NOMO-1 treated with DMSO at 0.1 percent for 48 hours (cell line): ENCODE data around the gene GLS2.
"Not testable (repeated sequence)": the region's sequence is repeated elsewhere in the genome, so short reads cannot be mapped to it uniquely, and the experiment has no call there.

Experiments
- DNase-seq: peaks from one replicate; lab custom pipeline; 2025; ENCODE audit not compliant: unreplicated experiment; lab: John Stamatoyannopoulos, UW

GLS2 gene

DNA sequence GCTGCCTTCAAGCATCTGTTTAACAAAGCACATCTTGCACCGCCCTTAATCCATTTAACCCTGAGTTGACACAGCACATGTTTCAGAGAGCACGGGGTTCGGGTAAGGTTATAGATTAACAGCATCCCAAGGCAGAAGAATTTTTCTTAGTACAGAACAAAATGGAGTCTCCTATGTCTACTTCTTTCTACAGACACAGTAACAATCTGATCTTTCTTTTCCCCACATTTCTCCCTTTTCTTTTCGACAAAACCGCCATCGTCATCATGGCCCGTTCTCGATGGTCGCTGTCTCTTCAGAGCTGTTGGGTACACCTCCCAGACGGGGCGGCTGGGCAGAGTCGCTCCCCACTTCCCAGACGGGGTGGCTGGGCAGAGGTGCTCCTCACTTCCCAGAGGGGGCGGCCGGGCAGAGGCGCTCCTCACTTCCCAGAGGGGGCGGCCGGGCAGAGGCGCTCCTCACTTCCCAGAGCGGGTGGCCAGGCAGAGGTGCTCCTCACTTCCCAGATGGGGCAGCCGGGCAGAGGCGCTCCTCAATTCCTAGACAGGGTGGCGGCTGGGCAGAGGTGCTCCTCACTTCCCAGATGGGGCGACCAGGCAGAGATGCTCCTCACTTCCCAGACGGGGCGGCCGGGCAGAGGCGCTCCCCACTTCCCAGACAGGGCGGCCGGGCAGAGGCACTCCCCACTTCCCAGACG lies 5.6 kb upstream of the GLS2 start:
- not testable (repeated sequence) for DNase-seq

DNA sequence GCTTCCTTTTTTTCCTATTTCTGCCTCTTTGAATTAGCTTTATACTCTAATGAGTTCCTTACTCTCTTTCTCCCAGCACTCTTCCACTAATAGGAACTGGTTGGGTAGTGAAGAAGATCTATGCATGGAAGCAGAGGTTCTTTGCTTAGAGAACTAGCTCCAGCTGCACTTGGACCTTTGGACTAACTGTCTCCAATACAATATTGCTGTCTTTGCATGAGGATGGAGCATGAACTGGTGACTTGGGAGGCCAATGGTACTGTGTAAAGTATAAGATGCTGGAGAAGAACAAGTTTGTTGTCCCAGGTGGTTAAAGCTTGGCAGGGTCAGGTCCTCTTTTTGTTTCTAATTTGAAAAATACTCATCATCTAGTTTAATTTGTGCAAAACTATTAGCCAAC lies 2.4 kb upstream of the GLS2 start:
- DNase-seq = no peak

DNA sequence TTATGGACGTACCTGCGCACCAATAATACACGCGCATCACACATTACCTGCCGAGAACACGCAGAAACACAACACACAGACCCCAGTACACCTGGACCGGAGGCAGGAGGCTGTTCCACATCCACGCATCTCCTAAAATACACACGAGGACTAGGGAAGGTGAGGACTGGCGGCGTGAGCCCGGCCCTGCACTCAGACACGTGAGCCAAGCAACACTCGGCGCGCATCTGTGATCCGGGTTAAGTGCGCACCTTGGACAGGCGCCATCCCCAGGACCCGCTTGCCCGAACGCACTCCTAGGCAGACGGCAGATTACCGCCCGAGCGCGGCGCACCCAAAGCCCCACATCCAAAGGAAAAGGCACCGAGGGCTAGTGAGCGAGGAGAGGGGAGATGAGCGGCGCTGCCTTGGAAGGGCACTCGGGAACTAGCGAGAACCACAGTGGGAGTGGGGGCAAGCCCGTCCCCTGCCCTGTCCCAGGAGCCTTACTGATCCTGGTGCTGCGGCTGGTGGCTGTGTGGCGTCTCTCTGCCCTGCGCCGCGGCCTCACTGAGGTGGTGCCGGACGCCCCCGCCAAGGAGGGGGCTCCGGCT lies 417 bp downstream of the GLS2 start:
- DNase-seq = no peak

GRCh38 chr12:56486694-56487093 lies 1.3 kb downstream of the GLS2 start:
- no peak for DNase-seq

DNA sequence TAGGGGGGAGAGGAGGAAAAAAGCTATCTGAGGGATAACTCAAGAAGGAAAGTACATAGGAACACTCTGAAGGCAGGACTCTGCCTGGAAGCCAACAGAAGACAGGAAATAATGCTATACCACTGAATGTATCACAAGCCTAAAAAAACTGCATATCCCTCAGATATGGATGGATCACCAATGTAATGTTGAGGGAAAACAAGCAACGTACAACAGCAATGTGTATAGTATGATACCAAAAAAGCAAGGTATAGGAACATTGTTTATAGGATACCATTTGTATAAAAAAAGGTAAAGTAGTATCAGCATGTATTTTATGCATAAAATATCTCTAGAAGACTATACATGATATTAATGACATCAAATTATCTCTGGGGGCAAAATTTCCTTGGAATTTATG lies 3.4 kb downstream of the GLS2 start:
- no peak for DNase-seq

GRCh38 chr12:56479625-56480024 lies 8.3 kb downstream of the GLS2 start:
- no peak for DNase-seq

- DNase-seq = no peak
These were observed 10.3 kb downstream of the GLS2 start for GRCh38 chr12:56477521-56478225.

DNA sequence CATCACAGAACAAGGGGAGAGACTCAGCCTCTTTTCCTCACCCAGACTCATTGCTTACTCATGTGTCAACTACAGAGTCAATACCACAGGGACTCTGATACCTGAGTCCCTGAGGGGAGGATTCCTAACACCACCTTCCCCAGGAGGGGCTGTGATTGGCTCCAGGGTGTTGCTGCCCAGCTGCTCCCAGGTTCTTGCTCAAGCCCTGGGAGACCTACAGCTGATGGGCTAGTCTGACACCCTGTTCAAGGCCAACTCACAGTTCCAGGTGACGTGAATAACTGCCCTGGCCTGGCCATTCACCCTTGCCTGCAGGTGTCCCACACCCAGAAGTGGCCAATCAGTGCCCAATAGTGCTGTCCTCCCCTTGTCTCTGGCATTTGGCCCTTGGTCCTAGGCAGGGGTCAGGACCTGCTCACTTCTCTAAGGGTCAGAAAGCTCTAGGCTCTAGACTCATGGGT lies 11.0 kb downstream of the GLS2 start:
- DNase-seq = no peak

DNA sequence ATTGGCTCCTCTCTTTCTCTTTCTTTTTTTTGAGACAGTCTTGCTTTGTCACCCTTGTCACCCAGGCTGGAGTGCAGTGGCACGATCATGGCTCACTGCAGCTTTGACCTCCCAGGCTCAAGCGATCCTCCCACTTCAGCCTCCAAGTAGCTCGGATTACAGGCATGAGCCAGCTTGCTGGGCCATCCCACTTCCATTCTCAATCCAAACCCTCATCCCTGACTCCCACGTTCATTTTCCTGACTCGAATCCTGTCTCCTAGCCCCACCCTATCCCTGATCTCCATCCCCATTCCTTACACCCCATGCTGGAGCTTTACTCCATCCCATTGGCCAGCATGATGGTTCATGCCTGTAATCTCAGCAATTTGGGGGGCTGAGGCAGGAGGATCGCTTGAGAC lies 11.8 kb downstream of the GLS2 start:
- DNase-seq = no peak

DNA sequence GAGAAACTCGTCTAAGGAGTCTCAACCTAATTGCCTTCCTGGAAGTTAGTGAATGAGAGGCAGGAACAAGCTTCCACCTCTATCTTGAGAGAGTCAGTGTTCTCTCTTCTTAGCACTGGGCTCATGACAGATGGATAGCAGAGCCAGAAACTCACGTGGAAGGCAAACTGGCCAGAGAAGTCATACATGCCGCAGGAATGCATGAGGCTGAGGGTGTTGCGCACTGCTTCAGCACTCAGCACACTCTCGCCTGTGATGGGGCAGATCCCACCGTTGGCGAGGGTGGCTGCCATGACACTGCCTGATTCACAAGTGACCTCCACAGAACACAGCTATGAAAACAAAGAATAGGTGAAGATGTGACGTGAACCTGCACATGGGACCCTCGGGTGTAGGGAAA lies 13.6 kb downstream of the GLS2 start:
- no peak for DNase-seq

DNA sequence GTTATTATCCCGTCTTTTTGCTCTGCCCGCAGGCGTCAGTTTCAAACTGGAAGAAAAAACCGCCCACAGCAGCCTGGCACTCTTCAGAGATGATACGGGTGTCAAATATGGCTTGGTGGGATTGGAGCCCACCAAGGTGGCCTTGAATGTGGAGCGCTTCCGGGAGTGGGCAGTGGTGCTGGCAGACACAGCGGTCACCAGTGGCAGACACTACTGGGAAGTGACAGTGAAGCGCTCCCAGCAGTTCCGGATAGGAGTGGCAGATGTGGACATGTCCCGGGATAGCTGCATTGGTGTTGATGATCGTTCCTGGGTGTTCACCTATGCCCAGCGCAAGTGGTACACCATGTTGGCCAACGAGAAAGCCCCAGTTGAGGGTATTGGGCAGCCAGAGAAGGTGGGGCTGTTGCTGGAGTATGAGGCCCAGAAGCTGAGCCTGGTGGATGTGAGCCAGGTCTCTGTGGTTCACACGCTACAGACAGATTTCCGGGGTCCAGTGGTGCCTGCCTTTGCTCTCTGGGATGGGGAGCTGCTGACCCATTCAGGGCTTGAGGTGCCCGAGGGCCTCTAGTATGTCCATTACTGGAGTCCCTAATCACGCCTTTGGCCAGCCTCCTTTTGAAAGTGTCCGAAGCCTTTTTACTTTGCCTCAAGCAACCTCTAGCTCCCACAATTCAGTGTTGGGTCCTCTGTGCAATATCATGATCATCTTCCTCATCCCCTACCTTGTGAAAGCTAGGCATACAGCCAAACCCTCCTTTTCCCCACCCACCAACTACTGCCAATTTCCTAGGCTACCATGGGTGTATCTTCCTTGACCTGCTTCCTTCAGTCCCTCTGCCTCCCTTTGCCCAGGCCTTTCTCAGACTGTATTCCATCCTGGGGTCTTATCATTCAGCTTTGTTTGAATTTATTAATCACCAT lies 18.7 kb downstream of the GLS2 start:
- peak; percentile 17 for DNase-seq

GRCh38 chr12:56468216-56469006 lies 19.6 kb downstream of the GLS2 start, which contains the start of gene SPRYD4:
Gene SPRYD4, plus strand, starts transcription at chr12:56468578. Its CDS starts 14 bp downstream, at chr12:56468592.
- peak; percentile 92 for DNase-seq

GRCh38 chr12:56462565-56462964 lies 25.4 kb downstream of the GLS2 start:
- DNase-seq = no peak

DNA sequence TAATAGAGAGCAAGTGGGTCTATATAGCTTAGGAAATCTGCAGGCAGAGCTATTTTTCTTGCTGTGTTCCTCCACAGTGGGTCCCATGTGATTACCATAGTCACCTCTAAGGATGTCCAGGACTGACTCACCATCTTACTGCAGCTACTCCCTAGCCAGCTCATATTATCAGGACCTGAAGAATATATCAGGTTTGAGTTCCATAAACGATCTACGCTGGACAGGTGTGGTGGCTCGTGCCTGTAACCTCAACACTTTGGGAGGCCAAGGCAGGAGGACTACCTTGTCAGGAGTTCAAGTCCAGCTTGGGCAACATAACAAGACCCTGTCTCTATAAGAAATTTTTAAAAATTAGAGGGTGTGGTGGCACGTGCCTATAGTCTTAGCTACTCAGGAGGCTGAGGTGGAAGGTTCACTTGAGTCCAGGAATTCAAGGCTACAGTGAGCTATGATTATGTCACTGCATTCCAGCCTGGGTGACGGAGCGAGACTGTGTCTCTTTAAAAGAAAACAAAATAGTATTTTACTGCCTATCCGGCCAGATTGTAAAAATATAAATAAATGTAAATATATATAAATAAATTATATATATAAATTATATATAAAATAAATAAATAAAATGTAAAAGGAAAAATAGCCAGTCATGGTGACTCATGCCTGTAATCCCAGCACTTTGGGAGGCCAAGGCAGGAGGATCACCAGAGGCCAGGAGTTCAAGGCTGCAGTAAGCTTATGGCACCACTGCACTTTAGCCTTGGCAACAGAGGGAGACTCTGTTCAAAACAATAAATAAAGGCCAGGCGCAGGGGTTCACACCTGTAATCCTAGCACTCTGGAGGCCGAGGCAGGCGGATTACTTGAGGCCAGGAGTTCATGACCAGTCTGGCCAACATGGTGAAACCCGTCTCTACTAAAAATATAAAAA lies 26.5 kb downstream of the GLS2 start:
- DNase-seq = no peak

DNA sequence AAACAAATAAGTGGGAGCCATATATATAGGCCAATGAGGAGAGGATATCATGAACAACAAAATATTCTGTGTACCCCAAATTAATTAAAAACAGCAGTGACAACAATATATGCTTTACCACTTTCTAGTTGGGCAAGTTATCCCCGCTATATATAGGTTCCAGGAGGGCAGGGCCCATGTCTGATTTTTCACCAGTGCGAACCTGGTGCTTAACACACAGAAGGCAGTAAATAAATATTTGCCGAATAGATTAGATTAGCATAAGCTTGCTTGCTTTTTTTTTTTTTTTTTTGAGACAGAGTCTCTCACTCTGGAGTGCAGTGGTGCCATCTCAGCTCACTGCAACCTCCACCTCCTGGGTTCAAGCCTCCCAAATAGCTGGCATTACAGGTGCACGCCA lies 30.1 kb downstream of the GLS2 start:
- no peak for DNase-seq

- no peak for DNase-seq
These were observed 33.4 kb downstream of the GLS2 start, which contains the start of gene MIP for GRCh38 chr12:56454557-56454956. Gene MIP, minus strand, starts transcription at chr12:56454657. Its CDS starts 44 bp downstream, at chr12:56454613.

DNA sequence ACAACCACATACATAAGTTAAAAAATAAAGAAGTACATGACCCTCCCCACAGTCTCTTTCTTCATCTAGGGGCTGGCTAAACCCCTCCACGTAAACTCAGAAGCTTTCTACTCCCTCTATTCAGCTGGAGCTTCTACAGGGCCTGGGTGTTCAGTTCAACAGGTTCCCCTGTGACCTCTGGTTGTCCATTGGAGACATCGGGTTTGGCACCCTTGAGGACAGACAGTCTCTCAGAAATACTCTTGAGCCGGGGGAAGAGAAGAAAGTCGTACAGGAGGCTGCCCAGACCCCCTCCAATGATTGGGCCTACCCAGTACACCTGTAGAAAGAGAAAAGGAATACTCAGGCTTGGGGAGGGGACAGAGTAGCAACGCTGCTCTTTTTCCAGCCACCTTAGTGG lies 36.8 kb downstream of the GLS2 start:
- DNase-seq = no peak

GRCh38 chr12:56450241-56450640 lies 37.7 kb downstream of the GLS2 start:
- DNase-seq = no peak

DNA sequence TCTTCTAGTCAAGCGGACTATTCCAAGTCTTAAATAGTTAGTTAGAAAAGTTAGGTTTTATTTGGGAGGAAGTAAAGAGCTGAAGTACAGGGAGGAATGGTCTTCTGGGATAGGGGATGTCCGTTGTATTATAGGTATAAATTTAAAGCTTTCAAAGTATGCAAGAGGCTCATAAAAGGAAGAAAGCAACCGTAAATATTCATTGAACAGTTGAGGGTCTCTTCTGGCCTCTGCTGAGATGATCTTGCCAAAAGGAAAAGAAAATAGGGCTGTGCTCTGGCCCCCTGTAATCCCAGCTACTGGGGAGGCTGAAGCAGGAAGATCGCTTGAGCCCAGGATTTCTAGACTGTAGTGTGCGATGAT lies 38.4 kb downstream of the GLS2 start:
- DNase-seq = no peak
